RWPE1 (cell line): ENCODE measurements around the gene ERLIN1.

Source experiments
- CTCF ChIA-PET: fragments of 350-600 bp; sonication (Branson Sonifier 250); formaldehyde crosslinking; extraction: SDS; loops from one replicate; lab custom pipeline; 2021; lab: Yijun Ruan, JAX
- POLR2A ChIA-PET: fragments of 400-600 bp; formaldehyde crosslinking; extraction: SDS; loops from one replicate; lab custom pipeline; 2020; ENCODE audit warnings: antibody characterized with exemption; ENCODE audit not compliant: low non-redundant PET; lab: Yijun Ruan, JAX
- DNase-seq: peaks from one replicate; pipeline ENCODE4 v3.0.0; 2012; ENCODE audit warnings: low spot score
- H3K27ac ChIP-seq: fragments of 450-650 bp; 2 replicates; pipeline ENCODE4 v1.5.1; 2017
- TF ChIP-seq, protein P1 (sequence below): fragments of 450-650 bp; conservative IDR thresholded peaks from 2 replicates; pipeline ENCODE4 v1.5.1; 2017; ENCODE audit warnings: low read depth, mild to moderate bottlenecking

The ERLIN1 gene

DNA sequence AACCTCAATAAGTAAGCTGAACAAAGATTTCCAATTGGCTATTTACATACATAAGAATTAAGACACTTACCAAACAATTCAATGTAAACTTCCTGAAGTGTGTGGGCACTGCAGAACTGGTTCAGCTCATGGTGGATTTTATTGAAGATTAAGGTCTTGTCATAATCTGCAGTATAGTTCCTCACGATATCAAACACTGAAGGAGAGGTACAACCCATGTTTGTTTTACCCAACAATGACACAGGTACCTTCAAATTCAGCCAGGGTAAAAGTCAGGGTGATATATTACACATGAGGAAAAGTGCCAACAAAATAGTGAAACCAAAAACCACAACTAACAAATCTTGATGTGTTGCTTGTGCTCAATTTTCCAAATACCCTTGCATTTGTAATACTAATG is 10.0 kb downstream of the ERLIN1 start:
- POLR2A ChIA-PET: no interaction called here

DNA sequence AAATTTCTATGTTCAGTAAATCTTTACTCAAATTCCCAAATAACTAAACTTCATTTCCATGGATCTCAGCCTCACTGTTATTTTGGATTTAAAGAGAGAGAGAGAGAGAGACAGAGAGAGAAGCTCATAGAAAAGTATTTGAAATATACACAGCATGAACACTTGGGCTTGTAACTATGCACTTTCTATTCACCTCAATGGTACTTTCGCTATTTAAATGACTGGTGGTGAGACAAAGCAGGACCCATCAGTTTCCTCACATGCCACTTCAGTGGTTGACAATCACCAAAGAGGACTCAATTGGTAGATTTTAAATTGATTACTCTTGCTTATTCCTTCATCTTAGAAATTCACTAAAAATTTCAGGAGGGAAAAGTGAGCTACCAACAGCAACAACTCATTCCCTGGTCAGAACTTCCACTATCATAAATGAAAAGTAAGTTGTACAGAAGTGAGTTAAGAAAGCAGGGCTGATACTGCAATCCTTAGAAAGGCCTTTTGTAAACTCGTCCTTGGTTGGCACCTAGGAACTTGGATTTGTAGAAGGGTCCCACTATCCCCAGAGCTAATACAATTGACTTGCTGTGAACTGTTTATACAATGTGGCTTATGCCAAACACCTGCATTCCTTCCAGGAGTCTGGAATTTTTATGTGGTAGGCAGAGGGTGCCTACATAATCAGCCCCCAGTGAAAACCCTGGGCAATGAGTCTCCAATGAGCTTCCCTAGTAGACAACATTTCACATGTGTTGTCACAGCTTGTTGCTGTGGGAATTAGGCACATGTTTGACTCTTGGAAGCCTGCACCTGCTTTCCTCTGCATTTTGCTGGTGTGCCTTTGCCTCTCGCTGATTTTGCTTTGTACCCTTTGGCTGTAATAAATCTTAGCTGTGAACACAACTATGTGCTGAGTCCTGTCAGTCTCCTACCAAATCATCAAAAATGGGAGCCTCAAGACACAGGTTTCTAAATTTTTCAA is 10.8 kb downstream of the ERLIN1 start:
- ChIA-PET CTCF (interaction anchor here (1.0 kb wide), 1 partner anchor 11 kb away, joined by 3 read pairs; no protein-coding TSS in a partner anchor), POLR2A (no interaction called here)
- TF ChIP-seq, protein P1, sequence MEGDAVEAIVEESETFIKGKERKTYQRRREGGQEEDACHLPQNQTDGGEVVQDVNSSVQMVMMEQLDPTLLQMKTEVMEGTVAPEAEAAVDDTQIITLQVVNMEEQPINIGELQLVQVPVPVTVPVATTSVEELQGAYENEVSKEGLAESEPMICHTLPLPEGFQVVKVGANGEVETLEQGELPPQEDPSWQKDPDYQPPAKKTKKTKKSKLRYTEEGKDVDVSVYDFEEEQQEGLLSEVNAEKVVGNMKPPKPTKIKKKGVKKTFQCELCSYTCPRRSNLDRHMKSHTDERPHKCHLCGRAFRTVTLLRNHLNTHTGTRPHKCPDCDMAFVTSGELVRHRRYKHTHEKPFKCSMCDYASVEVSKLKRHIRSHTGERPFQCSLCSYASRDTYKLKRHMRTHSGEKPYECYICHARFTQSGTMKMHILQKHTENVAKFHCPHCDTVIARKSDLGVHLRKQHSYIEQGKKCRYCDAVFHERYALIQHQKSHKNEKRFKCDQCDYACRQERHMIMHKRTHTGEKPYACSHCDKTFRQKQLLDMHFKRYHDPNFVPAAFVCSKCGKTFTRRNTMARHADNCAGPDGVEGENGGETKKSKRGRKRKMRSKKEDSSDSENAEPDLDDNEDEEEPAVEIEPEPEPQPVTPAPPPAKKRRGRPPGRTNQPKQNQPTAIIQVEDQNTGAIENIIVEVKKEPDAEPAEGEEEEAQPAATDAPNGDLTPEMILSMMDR: no peak
- DNase-seq: no peak
- H3K27ac ChIP-seq: no peak overlapping the region

More for the DNA sequence above, 10.0 kb downstream of the ERLIN1 start:
- CTCF ChIA-PET: interaction anchor here (0.6 kb wide), 1 partner anchor 11 kb away, joined by 3 read pairs; no protein-coding TSS in a partner anchor
- TF ChIP-seq, protein P1: no peak
- no peak overlapping the region for H3K27ac ChIP-seq
- no peak for DNase-seq

DNA sequence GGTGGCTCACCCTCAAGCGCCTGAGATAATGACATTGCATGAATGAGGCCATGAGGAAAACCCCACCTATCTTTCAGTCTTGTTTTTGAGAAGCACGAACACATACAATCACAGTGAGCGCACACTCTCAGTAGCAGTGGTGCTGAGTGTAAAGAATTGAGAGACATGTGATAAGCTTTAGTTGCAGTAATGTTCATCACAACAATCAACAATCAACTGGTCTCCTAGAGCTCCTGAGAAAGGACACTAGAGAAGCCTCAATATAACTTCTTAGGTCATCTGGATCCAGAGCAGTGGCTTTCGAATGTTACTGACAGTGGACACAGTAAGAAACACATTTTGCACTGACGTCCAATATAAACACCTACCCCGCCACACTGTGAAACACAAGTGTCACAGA is 12.8 kb downstream of the ERLIN1 start:
- CTCF ChIA-PET: interaction anchor here (0.9 kb wide), 1 partner anchor 15 kb away, joined by 3 read pairs; no protein-coding TSS in a partner anchor

DNA sequence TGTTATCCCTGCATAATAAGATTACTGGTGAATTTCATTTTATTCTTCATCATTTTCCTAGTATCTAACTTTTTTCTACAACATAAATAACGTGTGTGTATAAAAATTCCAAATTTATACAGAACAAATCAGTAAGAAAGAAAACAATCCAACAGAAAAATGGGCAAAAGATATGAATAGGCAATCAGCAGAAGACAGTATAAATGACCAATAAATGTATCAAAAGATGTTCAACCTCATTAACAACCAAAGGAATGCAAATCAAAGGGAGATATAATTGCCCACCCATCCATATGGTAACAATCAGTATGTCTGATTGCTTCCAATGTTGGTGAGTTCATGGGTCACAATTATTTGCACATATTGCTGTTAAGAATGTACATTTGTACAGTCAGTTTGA is 13.5 kb downstream of the ERLIN1 start:
- POLR2A ChIA-PET: no interaction called here
- DNase-seq: no peak
- TF ChIP-seq, protein P1: no peak
- no peak overlapping the region for H3K27ac ChIP-seq
- CTCF ChIA-PET: interaction anchor here (0.9 kb wide), 1 partner anchor 15 kb away, joined by 3 read pairs; no protein-coding TSS in a partner anchor

More for the DNA sequence above, 12.8 kb downstream of the ERLIN1 start:
- POLR2A ChIA-PET: no interaction called here
- TF ChIP-seq, protein P1: no peak
- DNase-seq: no peak
- no peak overlapping the region for H3K27ac ChIP-seq

DNA sequence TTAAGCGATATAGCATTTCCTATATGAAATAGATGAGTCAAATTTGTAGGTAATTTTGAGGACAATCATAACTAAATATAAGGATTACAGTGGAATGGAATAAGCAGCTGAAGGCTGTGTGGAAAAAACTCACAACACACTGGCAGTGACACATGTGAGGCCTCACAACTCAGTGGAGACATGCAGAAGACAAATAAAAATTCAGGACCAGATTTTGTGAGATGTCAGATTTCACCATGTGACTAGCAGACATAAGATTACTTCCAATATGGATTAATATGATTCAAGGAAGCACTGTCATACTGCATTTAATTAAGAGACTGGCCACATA is 17.6 kb downstream of the ERLIN1 start:
- TF ChIP-seq, protein P1: no peak
- ChIA-PET CTCF (interaction anchor here (0.8 kb wide), 1 partner anchor 123 kb away, joined by 3 read pairs; no protein-coding TSS in a partner anchor), POLR2A (no interaction called here)
- no peak for DNase-seq
- H3K27ac ChIP-seq: no peak overlapping the region

DNA sequence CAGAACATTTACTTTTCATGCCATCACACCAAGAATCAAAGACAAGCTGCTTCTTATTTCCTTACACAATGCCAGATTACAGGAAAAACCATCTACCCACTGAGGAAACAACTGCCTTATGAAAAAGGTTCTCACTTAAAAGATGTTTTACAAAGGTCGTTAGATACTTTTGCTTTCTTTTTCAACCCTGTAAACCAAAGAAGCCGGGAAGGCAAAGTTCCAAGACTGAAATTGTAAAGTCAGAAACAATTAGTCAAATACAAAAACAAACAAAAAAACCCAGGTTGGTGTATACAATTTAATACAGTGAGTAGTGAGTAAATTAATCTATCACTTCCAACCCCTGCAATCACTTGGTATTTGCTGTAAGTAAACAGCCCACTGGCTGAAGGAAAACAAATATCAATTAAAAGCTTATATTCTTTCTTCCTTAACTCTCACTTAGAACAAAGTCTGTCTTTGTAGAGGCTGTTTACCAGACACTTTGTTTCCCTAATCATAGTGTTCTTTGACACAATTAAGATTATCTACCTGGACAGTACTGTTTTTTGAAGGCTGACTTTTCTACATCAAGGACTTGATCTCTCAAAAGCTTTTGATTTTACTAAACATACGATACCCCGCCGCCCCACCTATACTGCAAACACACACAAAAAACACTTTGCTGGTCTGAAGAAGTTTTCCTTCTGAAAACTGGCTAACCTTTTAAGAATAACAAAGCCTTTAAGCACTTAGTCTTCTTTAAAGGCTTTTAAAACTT is 18.1 kb downstream of the ERLIN1 start:
- no peak for DNase-seq
- H3K27ac ChIP-seq: no peak overlapping the region
- ChIA-PET POLR2A (no interaction called here), CTCF (interaction anchor here (0.6 to 0.8 kb wide), 4 partner anchors 122 to 351 kb away, joined by 3 read pairs; no protein-coding TSS in a partner anchor)
- TF ChIP-seq, protein P1: no peak
